ENCODE measurements around the gene DIPK1C.

DNA sequence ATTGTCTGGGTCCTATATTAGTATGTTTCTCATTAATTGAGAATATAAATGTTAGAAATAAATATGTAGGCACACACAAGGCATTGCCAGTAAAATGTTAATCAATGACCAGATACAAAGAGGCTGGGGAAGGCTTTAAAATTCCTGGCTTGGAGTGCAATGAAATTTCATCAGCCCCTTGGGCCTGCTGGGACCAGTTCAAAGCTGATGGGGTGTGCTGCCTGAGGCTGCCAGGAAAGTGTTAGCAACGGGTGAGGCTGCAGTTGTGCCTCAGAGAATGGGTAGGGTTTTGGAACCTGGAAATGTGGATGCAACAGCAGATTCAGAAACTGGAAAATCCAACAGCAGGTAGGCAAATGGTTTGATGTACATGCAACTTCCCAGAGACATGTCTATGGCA lies 68.9 kb downstream of the DIPK1C start:
- no peak for TF ChIP-seq EZH2phosphoT487 (IDR thresholded peaks at IDR 0.05; ENCODE audit: borderline replicate concordance)
- TF ChIP-seq, protein P1, sequence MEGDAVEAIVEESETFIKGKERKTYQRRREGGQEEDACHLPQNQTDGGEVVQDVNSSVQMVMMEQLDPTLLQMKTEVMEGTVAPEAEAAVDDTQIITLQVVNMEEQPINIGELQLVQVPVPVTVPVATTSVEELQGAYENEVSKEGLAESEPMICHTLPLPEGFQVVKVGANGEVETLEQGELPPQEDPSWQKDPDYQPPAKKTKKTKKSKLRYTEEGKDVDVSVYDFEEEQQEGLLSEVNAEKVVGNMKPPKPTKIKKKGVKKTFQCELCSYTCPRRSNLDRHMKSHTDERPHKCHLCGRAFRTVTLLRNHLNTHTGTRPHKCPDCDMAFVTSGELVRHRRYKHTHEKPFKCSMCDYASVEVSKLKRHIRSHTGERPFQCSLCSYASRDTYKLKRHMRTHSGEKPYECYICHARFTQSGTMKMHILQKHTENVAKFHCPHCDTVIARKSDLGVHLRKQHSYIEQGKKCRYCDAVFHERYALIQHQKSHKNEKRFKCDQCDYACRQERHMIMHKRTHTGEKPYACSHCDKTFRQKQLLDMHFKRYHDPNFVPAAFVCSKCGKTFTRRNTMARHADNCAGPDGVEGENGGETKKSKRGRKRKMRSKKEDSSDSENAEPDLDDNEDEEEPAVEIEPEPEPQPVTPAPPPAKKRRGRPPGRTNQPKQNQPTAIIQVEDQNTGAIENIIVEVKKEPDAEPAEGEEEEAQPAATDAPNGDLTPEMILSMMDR (conservative IDR thresholded peaks at IDR 0.05; ENCODE audit: low read length) = no peak
